HepG2 (cell line): ENCODE measurements around the gene ANTXR1. TPM values are rescaled to one million over a fixed set of nuclear protein-coding genes. Genes with fewer than 3 reads are reported as not detected.

ENCODE experiments used
- CBX1 ChIP-seq: IDR thresholded peaks from one replicate; pipeline ENCODE4 v1.6.1; 2016; ENCODE audit warnings: antibody characterized with exemption, low read depth
- HMGXB3 ChIP-seq: sonication (generic); formaldehyde crosslinking; IDR thresholded peaks from 2 replicates; pipeline ENCODE4 v1.4.0; 2020; ENCODE audit warnings: missing genetic modification reagents, borderline replicate concordance
- KLF15 ChIP-seq: sonication (generic); formaldehyde crosslinking; IDR thresholded peaks from 2 replicates; pipeline ENCODE4 v1.8.1; 2023; ENCODE audit warnings: borderline replicate concordance, mild to moderate bottlenecking, inconsistent platforms, missing genetic modification reagents, mixed read lengths
- MTA1 ChIP-seq: sonication (generic); formaldehyde crosslinking; IDR thresholded peaks from 2 replicates; pipeline ENCODE4 v1.4.0; 2020; ENCODE audit warnings: missing genetic modification reagents, mild to moderate bottlenecking, borderline replicate concordance
- RAD21 ChIP-seq: fragments of 450-650 bp; formaldehyde crosslinking; IDR thresholded peaks from 2 replicates; pipeline ENCODE4 v1.5.0; 2020; ENCODE audit warnings: mild to moderate bottlenecking
- RAD51 ChIP-seq: fragments of 450-650 bp; IDR thresholded peaks from 2 replicates; pipeline ENCODE4 v1.6.1; 2016; ENCODE audit warnings: borderline replicate concordance
- SMARCE1 ChIP-seq: fragments of 450-650 bp; IDR thresholded peaks from 2 replicates; pipeline ENCODE4 v1.6.1; 2017; ENCODE audit warnings: borderline replicate concordance
- TFE3 ChIP-seq: IDR thresholded peaks from 2 replicates; pipeline ENCODE4 v1.6.1; 2016
- ZBTB39 ChIP-seq: sonication (generic); formaldehyde crosslinking; IDR thresholded peaks from 2 replicates; pipeline ENCODE4 v1.5.0; 2020; ENCODE audit warnings: missing genetic modification reagents
- ZBTB4 ChIP-seq: sonication (generic); formaldehyde crosslinking; IDR thresholded peaks from 2 replicates; pipeline ENCODE4 v1.4.0; 2020; ENCODE audit warnings: missing genetic modification reagents, mild to moderate bottlenecking, borderline replicate concordance
- ZMYM4 ChIP-seq: sonication (generic); formaldehyde crosslinking; IDR thresholded peaks from 2 replicates; pipeline ENCODE4 v1.8.1; 2023; ENCODE audit warnings: mild to moderate bottlenecking, missing genetic modification reagents
- ZNF232 ChIP-seq: sonication (generic); formaldehyde crosslinking; IDR thresholded peaks from 2 replicates; pipeline ENCODE4 v1.4.0; 2020; ENCODE audit warnings: missing genetic modification reagents, borderline replicate concordance
- ZNF263 ChIP-seq: sonication (generic); formaldehyde crosslinking; IDR thresholded peaks from 2 replicates; pipeline ENCODE4 v1.4.0; 2020; ENCODE audit warnings: missing genetic modification reagents
- ZNF414 ChIP-seq: sonication (generic); formaldehyde crosslinking; IDR thresholded peaks from 2 replicates; pipeline ENCODE4 v1.5.0; 2020; ENCODE audit warnings: missing genetic modification reagents
- ZNF580 ChIP-seq: IDR thresholded peaks from 2 replicates; pipeline ENCODE4 v1.6.1; 2016; ENCODE audit warnings: low read depth, borderline replicate concordance
- ZNF740 ChIP-seq: sonication (generic); formaldehyde crosslinking; IDR thresholded peaks from 2 replicates; pipeline ENCODE4 v1.4.0; 2020; ENCODE audit warnings: missing genetic modification reagents
- ZSCAN30 ChIP-seq: sonication (generic); formaldehyde crosslinking; IDR thresholded peaks from 2 replicates; pipeline ENCODE4 v1.5.0; 2020; ENCODE audit warnings: mild to moderate bottlenecking, missing genetic modification reagents
- polyA plus RNA-seq, 8 experiments: library from polyadenylated mRNA; depleted of rRNA in 3 of 8; stranded (reverse) in 7 of 8; unstranded in 1 of 8; fragments of >200 nt; fragmentation: Illumina TruSeq in 4 of 8; extraction: Trizol in 4 of 8; gene quantifications; 2 replicates each; pipeline versions ENCODE4 v1.2.1 to v1.2.3, GENCODE V29; 2011 to 2016; ENCODE audit warnings: low read depth in 4 of 8, missing spikeins in 1 of 8, mixed read lengths in 1 of 8; ENCODE audit not compliant: insufficient read depth in 1 of 8
- total RNA-seq, 5 experiments: library from RNA; depleted of rRNA; stranded (reverse); fragments of >200 nt; fragmentation: Illumina TruSeq; extraction: Trizol; gene quantifications; 2 replicates each; pipeline ENCODE4 v1.2.3, GENCODE V29; 2016; ENCODE audit warnings: low read depth in 1 of 5

ANTXR1 gene
- total and polyA plus RNA-seq, 2 of the 13 experiments (the other 11 are each of a cell fraction or from before 2014, with no cell fraction given) = 4.5 to 12.7 TPM

GRCh38 chr2:69026026-69026425, 13.0 kb downstream of the ANTXR1 start (continued):
- TF ChIP-seq ZNF740 (CRISPR knock-in tag) (no peak), RAD21 (peak; percentile 93), CBX1 (no peak), ZBTB39 (CRISPR knock-in tag) (no peak), ZSCAN30 (CRISPR knock-in tag) (no peak), ZBTB4 (no peak), TFE3 (CRISPR knock-in tag) (no peak), ZNF580 (no peak), SMARCE1 (no peak), MTA1 (CRISPR knock-in tag) (no peak), ZNF263 (CRISPR knock-in tag) (no peak), ZNF232 (CRISPR knock-in tag) (no peak), KLF15 (CRISPR knock-in tag) (no peak), RAD51 (no peak), HMGXB3 (CRISPR knock-in tag) (0 out of 2 replicates have a peak, but pooled peaks have one; percentile 54), ZNF414 (CRISPR knock-in tag) (no peak), ZMYM4 (CRISPR knock-in tag) (no peak)
